SKM-1 treated with dmso at 0.1 percent for 144 hours (cell line): ENCODE data around the gene PRR18.

ENCODE experiments used
- DNase-seq: peaks from one replicate; lab custom pipeline; 2025; ENCODE audit not compliant: unreplicated experiment; lab: John Stamatoyannopoulos, UW

PRR18 gene

GRCh38 chr6:166306378-166307081, 1.7 kb downstream of the PRR18 start:
- DNase-seq = no peak

- DNase-seq = no peak
Measured at GRCh38 chr6:166305562-166306117, 2.6 kb downstream of the PRR18 start.

- DNase-seq = no peak
Measured at GRCh38 chr6:166304106-166304505, 4.1 kb downstream of the PRR18 start.

GRCh38 chr6:166301611-166302529, 6.3 kb downstream of the PRR18 start:
- DNase-seq = no peak

- DNase-seq = no peak
Measured at GRCh38 chr6:166300357-166300987, 7.7 kb downstream of the PRR18 start.

- no peak for DNase-seq
Measured at GRCh38 chr6:166297606-166298005, 10.6 kb downstream of the PRR18 start.

- DNase-seq = no peak
Measured at GRCh38 chr6:166296035-166296883, 11.9 kb downstream of the PRR18 start.

- no peak for DNase-seq
Measured at GRCh38 chr6:166293731-166294584, 14.2 kb downstream of the PRR18 start.

- no peak for DNase-seq
Measured at GRCh38 chr6:166289207-166290060, 18.8 kb downstream of the PRR18 start.

GRCh38 chr6:166286839-166287271, 21.3 kb downstream of the PRR18 start:
- DNase-seq = peak; percentile 82

GRCh38 chr6:166285233-166285632, 23.0 kb downstream of the PRR18 start:
- DNase-seq = no peak

- no peak for DNase-seq
Measured at GRCh38 chr6:166284640-166285039, 23.6 kb downstream of the PRR18 start.

GRCh38 chr6:166282394-166283032, 25.7 kb downstream of the PRR18 start:
- DNase-seq = no peak

- no peak for DNase-seq
Measured at GRCh38 chr6:166281104-166281503, 27.1 kb downstream of the PRR18 start.

- DNase-seq = no peak
Measured at GRCh38 chr6:166279393-166279679, 28.9 kb downstream of the PRR18 start.

- no peak for DNase-seq
Measured at GRCh38 chr6:166278579-166279392, 29.4 kb downstream of the PRR18 start.

- DNase-seq = no peak
Measured at GRCh38 chr6:166277892-166278578, 30.2 kb downstream of the PRR18 start.
